GM21390 (cell line): ENCODE measurements around the gene LARP1.

Experiments
- ATAC-seq: cut with Tn5 transposase; IDR thresholded peaks from one replicate; pipeline ENCODE4 v1.9.1; 2021; ENCODE audit not compliant: unreplicated experiment

LARP1 gene

DNA sequence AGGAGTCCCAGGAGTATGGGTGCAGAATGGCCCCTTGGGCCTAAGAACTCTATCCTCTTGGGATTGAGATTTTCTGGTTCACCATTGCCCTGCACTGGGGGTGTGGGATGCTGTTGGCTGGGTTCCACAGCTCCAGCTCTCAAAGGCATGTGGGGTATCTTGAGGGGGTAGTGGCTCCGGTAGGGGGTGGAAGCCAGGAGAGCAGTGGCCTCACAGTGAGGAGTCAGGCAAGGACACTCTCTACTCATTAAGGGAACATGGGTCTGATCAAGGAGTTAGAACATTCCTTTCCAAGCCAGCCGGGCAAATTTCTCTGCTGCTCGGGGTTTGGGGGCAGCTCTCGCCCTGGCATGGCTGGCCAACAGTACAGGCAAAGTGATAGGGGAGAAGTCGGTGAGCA, 33.0 kb downstream of the LARP1 start:
- ATAC-seq = no peak

- ATAC-seq = peak; percentile 89
Observed at GRCh38 chr5:154791535-154791934, 36.4 kb downstream of the LARP1 start.

DNA sequence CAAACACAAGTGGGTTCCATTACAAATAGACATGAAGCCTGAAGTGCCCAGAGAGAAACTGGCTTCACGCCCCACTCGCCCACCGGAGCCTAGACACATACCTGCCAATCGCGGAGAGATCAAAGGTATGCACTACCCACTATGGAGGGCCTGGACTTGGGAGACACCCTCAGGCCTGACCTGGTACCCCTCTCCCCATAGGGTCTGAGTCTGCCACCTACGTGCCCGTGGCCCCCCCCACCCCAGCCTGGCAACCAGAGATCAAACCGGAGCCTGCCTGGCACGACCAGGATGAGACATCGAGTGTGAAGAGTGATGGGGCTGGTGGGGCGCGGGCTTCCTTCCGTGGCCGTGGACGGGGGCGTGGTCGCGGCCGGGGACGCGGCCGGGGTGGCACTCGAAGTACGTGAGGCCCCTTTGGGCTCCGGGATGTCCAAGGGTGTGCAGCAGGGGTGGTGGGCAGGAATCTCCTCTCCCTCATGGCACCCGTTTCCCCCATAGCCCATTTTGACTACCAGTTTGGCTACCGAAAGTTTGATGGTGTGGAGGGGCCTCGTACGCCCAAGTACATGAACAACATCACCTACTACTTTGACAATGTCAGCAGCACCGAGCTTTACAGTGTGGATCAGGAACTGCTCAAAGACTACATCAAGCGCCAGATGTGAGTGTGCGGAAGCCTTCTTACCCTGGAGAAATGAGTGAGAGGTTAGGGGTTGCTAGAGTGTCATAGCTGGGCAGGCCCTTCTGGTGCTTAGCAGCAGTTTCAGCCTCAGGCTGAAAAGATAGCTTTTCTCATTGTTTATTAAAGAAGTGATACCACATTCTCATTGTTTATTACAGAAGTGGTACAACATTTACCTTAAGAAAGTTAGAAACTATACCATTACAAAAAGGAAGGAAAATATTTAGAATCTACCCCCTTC, 38.7 kb downstream of the LARP1 start:
- no peak for ATAC-seq

GRCh38 chr5:154794525-154795234, 39.5 kb downstream of the LARP1 start:
- ATAC-seq = no peak

GRCh38 chr5:154795235-154795596, 40.0 kb downstream of the LARP1 start:
- ATAC-seq = no peak

GRCh38 chr5:154797762-154798161, 42.6 kb downstream of the LARP1 start:
- no peak for ATAC-seq

- no peak for ATAC-seq
Observed at GRCh38 chr5:154800582-154800981, 45.4 kb downstream of the LARP1 start.

- no peak for ATAC-seq
Observed at GRCh38 chr5:154801083-154801482, 45.9 kb downstream of the LARP1 start.

DNA sequence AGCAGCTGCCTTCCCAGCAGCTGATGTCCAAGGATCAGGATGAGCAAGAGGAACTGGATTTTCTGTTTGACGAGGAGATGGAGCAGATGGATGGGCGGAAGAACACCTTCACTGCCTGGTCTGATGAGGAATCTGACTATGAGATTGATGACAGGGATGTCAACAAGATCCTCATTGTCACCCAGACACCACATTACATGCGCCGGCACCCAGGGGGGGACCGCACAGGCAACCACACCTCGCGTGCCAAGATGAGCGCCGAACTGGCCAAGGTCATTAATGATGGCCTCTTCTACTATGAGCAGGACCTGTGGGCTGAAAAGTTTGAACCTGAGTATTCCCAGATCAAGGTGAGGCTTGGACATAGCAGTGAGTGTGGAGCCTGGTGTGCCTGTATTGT, 46.9 kb downstream of the LARP1 start:
- no peak for ATAC-seq

- ATAC-seq = no peak
Observed at GRCh38 chr5:154806176-154806575, 51.0 kb downstream of the LARP1 start.

GRCh38 chr5:154811239-154811638, 56.1 kb downstream of the LARP1 start:
- ATAC-seq = no peak

DNA sequence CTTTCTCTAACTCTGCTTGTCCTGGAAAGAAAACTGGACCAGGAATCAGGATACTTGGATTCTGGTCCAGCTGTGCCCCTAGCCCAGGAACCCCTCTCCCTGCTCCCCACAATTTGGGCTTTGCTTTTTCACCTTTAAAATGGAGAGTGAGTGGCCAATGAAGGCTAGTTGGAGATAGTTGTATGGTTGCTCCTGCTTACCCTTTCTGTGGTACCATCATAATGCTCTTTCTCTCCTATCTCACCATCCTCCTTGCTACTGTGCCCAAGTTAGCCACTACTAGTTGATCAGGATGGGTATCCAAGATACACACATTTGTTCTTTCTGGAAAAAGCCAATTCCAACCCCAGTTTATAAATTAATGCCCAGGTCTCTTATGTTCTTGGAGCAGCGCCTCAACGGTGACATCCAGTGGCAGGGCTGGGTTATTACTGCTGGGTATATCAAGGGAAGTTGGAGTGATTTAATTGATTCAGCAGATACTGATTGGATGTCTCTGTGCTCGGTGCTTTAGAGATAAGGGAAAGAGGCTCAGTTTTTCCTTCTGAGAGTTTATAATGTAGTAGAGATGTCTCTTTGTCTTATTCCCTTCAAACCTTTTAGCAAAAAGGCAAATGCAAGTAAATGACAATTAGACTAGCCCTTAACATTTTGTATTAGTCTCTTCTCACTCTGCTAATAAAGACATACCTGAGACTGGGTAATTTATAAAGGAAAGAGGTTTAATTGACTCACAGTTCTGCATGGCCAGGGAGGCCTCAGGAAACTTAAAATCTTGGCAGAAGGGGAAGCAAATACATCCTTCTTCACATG, 56.7 kb downstream of the LARP1 start:
- ATAC-seq = no peak

GRCh38 chr5:154813158-154813557, 58.0 kb downstream of the LARP1 start:
- ATAC-seq = no peak

DNA sequence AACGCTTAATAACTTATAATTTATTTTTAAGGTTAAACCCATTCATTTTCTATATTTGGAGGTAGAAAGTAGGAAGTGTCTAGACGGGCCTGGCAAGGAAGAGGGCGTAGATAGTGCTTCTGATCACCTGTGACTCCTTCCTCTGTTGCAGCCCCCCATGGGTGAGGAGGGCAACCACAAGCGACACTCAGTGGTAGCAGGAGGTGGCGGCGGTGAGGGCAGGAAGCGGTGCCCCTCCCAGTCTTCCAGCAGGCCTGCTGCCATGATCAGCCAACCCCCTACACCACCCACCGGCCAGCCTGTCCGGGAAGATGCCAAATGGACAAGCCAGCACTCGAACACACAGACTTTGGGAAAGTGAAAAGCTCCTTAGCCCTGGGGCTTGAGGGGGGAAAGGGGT, 58.6 kb downstream of the LARP1 start:
- no peak for ATAC-seq

DNA sequence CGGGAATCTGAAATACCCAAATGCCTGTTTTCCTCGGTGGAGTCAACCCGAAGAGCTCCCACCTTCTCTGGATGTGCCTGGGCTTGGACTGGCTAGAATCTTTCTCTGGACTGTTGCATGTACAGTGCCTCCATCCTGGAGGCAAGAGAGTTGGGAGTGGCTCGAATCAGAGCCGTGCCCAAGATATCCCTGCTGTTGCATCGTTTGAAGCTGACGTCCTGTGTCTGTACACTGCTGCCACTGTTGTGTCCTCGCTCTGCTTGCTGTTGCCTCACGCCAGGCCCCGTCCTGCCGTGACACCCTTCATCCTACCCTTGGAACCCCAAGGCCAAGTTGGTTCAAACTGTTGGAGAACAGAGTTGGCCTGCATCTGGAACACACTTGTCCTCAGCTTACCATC, 59.8 kb downstream of the LARP1 start:
- no peak for ATAC-seq

DNA sequence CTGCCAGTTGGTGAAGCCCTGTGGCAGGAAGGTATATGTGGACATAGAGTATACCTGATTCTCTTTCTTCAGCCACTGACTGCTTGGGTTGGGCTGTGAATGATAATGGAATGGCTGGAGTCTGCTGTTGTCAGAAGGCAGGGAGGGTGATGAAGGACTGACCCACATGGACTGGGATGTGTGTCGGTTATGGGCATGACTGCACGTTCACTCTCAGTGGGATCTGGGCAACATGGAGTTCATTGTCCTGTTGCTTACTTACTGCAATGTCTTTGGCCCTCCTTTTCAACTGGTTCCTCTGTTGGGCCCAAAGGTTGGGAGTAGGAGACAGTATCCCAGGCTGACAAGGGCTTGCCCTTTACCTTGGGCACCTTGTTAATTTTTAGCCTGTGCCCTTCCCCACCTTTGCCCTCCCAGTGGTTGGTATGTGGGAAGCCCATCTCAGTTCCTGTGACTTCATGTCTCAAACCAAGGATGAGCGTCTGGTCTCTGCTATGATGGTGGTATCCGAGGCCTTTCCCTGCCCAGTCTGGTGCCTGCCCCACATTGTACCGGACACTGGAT, 60.6 kb downstream of the LARP1 start:
- no peak for ATAC-seq

DNA sequence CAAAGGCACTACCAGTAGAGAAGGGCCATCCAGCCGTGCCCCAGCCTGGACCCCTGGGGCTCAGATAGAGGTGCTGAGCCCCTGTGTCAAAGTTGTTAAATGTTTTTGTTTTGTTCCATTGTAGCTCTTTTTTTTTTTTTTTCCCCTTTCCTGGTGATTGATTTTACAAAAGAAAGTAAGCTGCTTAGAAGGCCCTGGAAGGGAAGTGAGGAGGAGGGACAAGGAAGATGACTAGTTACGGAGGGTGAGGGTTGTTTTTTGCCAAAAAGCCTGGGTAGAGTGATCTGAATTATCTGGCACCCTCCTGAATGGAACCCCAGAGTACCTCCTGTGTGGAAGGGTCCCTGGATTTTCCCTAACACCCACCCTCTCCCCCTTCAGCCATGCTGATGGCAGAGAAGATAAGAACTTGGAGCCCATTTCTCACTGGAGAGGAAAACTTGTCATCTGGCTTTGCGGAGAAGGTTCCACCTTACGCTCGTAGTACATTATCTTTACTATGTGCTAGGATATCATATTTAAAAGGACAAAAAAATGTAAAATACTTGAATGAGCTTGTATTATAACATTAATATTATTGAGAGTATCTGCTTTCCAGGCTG, 61.8 kb downstream of the LARP1 start:
- ATAC-seq = no peak

- no peak for ATAC-seq
Observed at GRCh38 chr5:154817815-154818214, 62.6 kb downstream of the LARP1 start.

- no peak for ATAC-seq
Observed at GRCh38 chr5:154818471-154819116, 63.4 kb downstream of the LARP1 start.

GRCh38 chr5:154819546-154819945, 64.4 kb downstream of the LARP1 start:
- no peak for ATAC-seq
